C4-2B (cell line): ENCODE measurements around the gene FBH1.
A peak's percentile ranks its signal among the peaks of the same experiment; 100 is the strongest.

ENCODE experiments used
- ZFX ChIP-seq: fragments of 450-650 bp; IDR thresholded peaks from 2 replicates; pipeline ENCODE4 v1.6.1; 2017
- TF ChIP-seq, protein P1 (sequence below): fragments of 450-650 bp; conservative IDR thresholded peaks from 2 replicates; pipeline ENCODE4 v1.5.1; 2017; ENCODE audit warnings: mild to moderate bottlenecking

DNA sequence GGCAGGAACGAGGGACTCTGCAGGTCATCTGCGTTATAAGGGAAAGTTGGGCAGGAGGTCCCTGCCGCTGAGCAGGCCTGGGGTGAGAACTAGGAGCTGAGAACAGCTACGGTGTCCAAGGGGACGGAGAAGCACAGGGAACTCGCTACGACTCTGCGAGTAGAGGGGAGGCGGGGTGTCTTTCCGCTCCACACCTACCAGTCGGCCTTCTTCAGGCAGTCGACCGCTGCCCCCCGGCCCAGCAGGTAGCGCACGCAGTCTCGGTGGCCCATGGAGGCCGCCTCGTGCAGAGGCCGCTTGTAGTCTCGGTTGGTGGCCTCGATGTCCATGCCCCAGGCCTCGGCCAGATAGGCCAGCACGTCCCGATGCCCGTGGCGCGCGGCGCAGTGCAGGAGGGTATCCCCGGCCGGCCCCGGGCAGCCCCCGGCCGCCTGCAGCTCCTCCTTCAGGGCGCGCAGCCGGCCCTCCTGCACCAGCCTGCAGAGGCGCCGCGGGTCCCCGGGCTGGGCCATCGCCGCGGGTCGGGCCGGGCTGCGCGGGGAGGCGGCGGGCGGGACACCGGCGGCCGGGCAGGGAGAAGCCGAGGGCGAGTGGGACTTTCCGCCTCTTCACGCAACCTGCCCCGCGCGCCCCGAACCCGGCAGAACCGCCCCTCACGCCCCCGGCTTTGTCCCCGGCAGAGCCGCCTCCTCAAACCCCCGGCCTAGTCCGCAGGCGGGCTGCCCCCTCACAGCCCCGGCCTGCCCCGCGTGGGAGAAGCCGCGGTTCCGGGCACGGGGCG is 1.0 kb upstream of the FBH1 start:
- TF ChIP-seq, protein P1, sequence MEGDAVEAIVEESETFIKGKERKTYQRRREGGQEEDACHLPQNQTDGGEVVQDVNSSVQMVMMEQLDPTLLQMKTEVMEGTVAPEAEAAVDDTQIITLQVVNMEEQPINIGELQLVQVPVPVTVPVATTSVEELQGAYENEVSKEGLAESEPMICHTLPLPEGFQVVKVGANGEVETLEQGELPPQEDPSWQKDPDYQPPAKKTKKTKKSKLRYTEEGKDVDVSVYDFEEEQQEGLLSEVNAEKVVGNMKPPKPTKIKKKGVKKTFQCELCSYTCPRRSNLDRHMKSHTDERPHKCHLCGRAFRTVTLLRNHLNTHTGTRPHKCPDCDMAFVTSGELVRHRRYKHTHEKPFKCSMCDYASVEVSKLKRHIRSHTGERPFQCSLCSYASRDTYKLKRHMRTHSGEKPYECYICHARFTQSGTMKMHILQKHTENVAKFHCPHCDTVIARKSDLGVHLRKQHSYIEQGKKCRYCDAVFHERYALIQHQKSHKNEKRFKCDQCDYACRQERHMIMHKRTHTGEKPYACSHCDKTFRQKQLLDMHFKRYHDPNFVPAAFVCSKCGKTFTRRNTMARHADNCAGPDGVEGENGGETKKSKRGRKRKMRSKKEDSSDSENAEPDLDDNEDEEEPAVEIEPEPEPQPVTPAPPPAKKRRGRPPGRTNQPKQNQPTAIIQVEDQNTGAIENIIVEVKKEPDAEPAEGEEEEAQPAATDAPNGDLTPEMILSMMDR, result no peak; the same call in 1 of the 2 replicates
- TF ChIP-seq ZFX, result peak; percentile 93; the same call in 1 of the 2 replicates
